ENCODE results near the gene ADCY7. TPM values are rescaled to one million over a fixed set of nuclear protein-coding genes. Genes with fewer than 3 reads are reported as not detected.

Gene ADCY7
- total RNA-seq, 1 donor from 2014 or later = 24.4 TPM

- no peak for DNase-seq (ENCODE audit: low read depth)
Observed at GRCh38 chr16:50310308-50311133, 44.2 kb downstream of the ADCY7 start.

GRCh38 chr16:50311134-50311528 is 44.8 kb downstream of the ADCY7 start:
- no peak for DNase-seq (ENCODE audit: low read depth)

GRCh38 chr16:50311891-50312501 is 45.6 kb downstream of the ADCY7 start:
- DNase-seq (ENCODE audit: low read depth) = no peak

GRCh38 chr16:50313596-50314478 is 47.5 kb downstream of the ADCY7 start:
- DNase-seq (ENCODE audit: low read depth) = peak; percentile 42

- no peak for DNase-seq (ENCODE audit: low read depth)
Observed at GRCh38 chr16:50314665-50315064, 48.3 kb downstream of the ADCY7 start.

GRCh38 chr16:50315346-50315997 is 49.1 kb downstream of the ADCY7 start:
- DNase-seq (ENCODE audit: low read depth) = no peak

- no peak for DNase-seq (ENCODE audit: low read depth)
Observed at GRCh38 chr16:50316102-50316847, 49.9 kb downstream of the ADCY7 start.

GRCh38 chr16:50316848-50317630 is 50.7 kb downstream of the ADCY7 start:
- no peak for DNase-seq (ENCODE audit: low read depth)

GRCh38 chr16:50318796-50319578 is 52.6 kb downstream of the ADCY7 start:
- no peak for DNase-seq (ENCODE audit: low read depth)

- DNase-seq (ENCODE audit: low read depth) = no peak
Observed at GRCh38 chr16:50320310-50320709, 54.0 kb downstream of the ADCY7 start.

- no peak for DNase-seq (ENCODE audit: low read depth)
Observed at GRCh38 chr16:50322333-50322732, 56.0 kb downstream of the ADCY7 start.

- DNase-seq (ENCODE audit: low read depth) = peak; percentile 57
Observed at GRCh38 chr16:50323335-50324011, 57.1 kb downstream of the ADCY7 start.

- no peak for DNase-seq (ENCODE audit: low read depth)
Observed at GRCh38 chr16:50324345-50324744, 58.0 kb downstream of the ADCY7 start.

- no peak for DNase-seq (ENCODE audit: low read depth)
Observed at GRCh38 chr16:50326264-50326663, 59.9 kb downstream of the ADCY7 start.

- DNase-seq (ENCODE audit: low read depth) = peak; percentile 13
Observed at GRCh38 chr16:50326835-50327465, 60.6 kb downstream of the ADCY7 start.

GRCh38 chr16:50329446-50330189 is 63.3 kb downstream of the ADCY7 start:
- DNase-seq (ENCODE audit: low read depth) = no peak

- no peak for DNase-seq (ENCODE audit: low read depth)
Observed at GRCh38 chr16:50331570-50331969, 65.2 kb downstream of the ADCY7 start.
